H1 (cell line): ENCODE measurements around the gene DENND6B. TPM values are rescaled to one million over a fixed set of nuclear protein-coding genes. Genes with fewer than 3 reads are reported as not detected.
A peak's percentile ranks its signal among the peaks of the same experiment; 100 is the strongest.

Source experiments
- ATF2 ChIP-seq: IDR thresholded peaks from 2 replicates; pipeline ENCODE4 v1.6.1; 2012; ENCODE audit warnings: low read length, inconsistent platforms
- CHD7 ChIP-seq: fragments of 300-600 bp; sonication (generic); IDR thresholded peaks from 2 replicates; pipeline ENCODE4 v1.7.1; 2012; ENCODE audit warnings: low read length, moderate library complexity, mild to moderate bottlenecking, inconsistent platforms; ENCODE audit not compliant: insufficient replicate concordance
- GABPA ChIP-seq: IDR thresholded peaks from 2 replicates; pipeline ENCODE4 v1.6.1; 2011; ENCODE audit warnings: mild to moderate bottlenecking, low read length, moderate library complexity, borderline replicate concordance; ENCODE audit not compliant: insufficient read depth
- HDAC6 ChIP-seq: IDR thresholded peaks from one replicate; pipeline ENCODE4 v1.7.1; 2012; ENCODE audit warnings: low read depth, mild to moderate bottlenecking, inconsistent platforms, low read length, moderate library complexity
- JUND ChIP-seq: IDR thresholded peaks from 2 replicates; pipeline ENCODE4 v1.6.1; 2011; ENCODE audit warnings: mild to moderate bottlenecking, improper control_type of control experiment, low read length
- MAFK ChIP-seq: IDR thresholded peaks from 2 replicates; pipeline ENCODE4 v1.6.1; 2012; ENCODE audit warnings: low read depth, mild to moderate bottlenecking, improper control_type of control experiment, low read length
- RFX5 ChIP-seq: IDR thresholded peaks from 2 replicates; pipeline ENCODE4 v1.6.1; 2011; ENCODE audit warnings: low read depth, low read length, improper control_type of control experiment, borderline replicate concordance
- SP2 ChIP-seq: IDR thresholded peaks from 2 replicates; pipeline ENCODE4 v1.6.1; 2012; ENCODE audit warnings: mild to moderate bottlenecking, low read length, inconsistent platforms
- SP4 ChIP-seq: IDR thresholded peaks from 2 replicates; pipeline ENCODE4 v1.6.1; 2012; ENCODE audit warnings: low read length, inconsistent platforms
- TAF7 ChIP-seq: optimal IDR thresholded peaks from 2 replicates; pipeline ENCODE3; 2011; ENCODE audit warnings: low read depth, mild to moderate bottlenecking, inconsistent platforms, low read length, moderate library complexity, borderline replicate concordance
- TBP ChIP-seq: IDR thresholded peaks from 2 replicates; pipeline ENCODE4 v1.6.1; 2011; ENCODE audit warnings: low read depth, low read length, improper control_type of control experiment
- polyA plus RNA-seq, 7 experiments: library from polyadenylated mRNA; depleted of rRNA in 3 of 7; stranded (reverse) in 5 of 7; unstranded in 2 of 7; fragments of >200 nt in 5 of 7; fragments of 200-250 nt in 2 of 7; gene quantifications; 1 replicate in 5 of 7; 2 replicates in 1 of 7; 4 replicates in 1 of 7; pipeline versions ENCODE4 v1.2.1 to v1.2.3, GENCODE V29; 2011 to 2013; ENCODE audit warnings: missing spikeins in 2 of 7, mixed read lengths in 2 of 7
- total RNA-seq: library from RNA; stranded (reverse); fragmentation: NEBNext Ultra II Directional; extraction: Animal tissue kit (Norgen Biotek cat#: 25700); gene quantifications from 2 replicates; pipeline ENCODE4 v1.2.1, GENCODE V29; 2021

Gene DENND6B
- total and polyA plus RNA-seq, 2 of the 8 experiments (the other 6 are each of a cell fraction or from before 2014, with no cell fraction given) = 1.1 to 1.9 TPM

GRCh38 chr22:50276143-50276542 is 50.7 kb downstream of the DENND6B start (continued):
- peak; percentile 97 for TF ChIP-seq TAF7
- TF ChIP-seq HDAC6 = no peak
- no peak for TF ChIP-seq SP2
- TF ChIP-seq TBP = no peak
- no peak for TF ChIP-seq RFX5
- no peak for TF ChIP-seq CHD7
- no peak for TF ChIP-seq MAFK
- TF ChIP-seq JUND = 0 out of 2 replicates have a peak, but pooled peaks have one; percentile 6
- TF ChIP-seq GABPA = 0 out of 2 replicates have a peak, but pooled peaks have one; percentile 50
- no peak for TF ChIP-seq ATF2
- TF ChIP-seq SP4 = no peak
